CD8-positive, alpha-beta memory T cell (primary cell): Measurements from ENCODE around the gene SLC38A8. TPM values are rescaled to one million over a fixed set of nuclear protein-coding genes. Genes with fewer than 3 reads are reported as not detected.

Source experiments
- CTCF ChIA-PET: fragments of 350-600 bp; sonication (Branson Sonifier 250); formaldehyde crosslinking; loops from one replicate; lab custom pipeline; 2021; ENCODE audit warnings: antibody characterized with exemption; lab: Charles Lee
- POLR2A ChIA-PET: fragments of 350-600 bp; sonication (Branson Sonifier 250); formaldehyde crosslinking; loops from one replicate; lab custom pipeline; 2021; ENCODE audit warnings: antibody characterized with exemption; lab: Charles Lee
- DNase-seq, 5 donors: peaks; one replicate each; pipeline versions ENCODE4 v3.0.0 to v3.0.0-alpha.2; 2020 to 2022; ENCODE audit warnings: mixed read lengths in 1 of 5
- H3K27ac ChIP-seq: one replicate; pipeline ENCODE4 v1.7.0; 2013; ENCODE audit warnings: low read depth, mild to moderate bottlenecking, low read length, moderate library complexity
- H3K27me3 ChIP-seq: 2 replicates; pipeline ENCODE4 v1.7.0; 2013; ENCODE audit warnings: low read length, mild to moderate bottlenecking; ENCODE audit not compliant: insufficient read depth, poor library complexity, severe bottlenecking
- H3K36me3 ChIP-seq: 2 replicates; pipeline ENCODE4 v1.7.0; 2013; ENCODE audit warnings: mild to moderate bottlenecking, low read length, moderate library complexity; ENCODE audit not compliant: insufficient read depth
- H3K4me1 ChIP-seq: 2 replicates; pipeline ENCODE4 v1.7.0; 2013; ENCODE audit warnings: mild to moderate bottlenecking, low read length, moderate library complexity; ENCODE audit not compliant: insufficient read depth
- H3K4me3 ChIP-seq: 2 replicates; pipeline ENCODE4 v1.7.0; 2013; ENCODE audit warnings: mild to moderate bottlenecking, low read length
- H3K9me3 ChIP-seq: 2 replicates; pipeline ENCODE4 v1.7.0; 2013; ENCODE audit warnings: mild to moderate bottlenecking, low read length
- H3K27ac Mint-ChIP-seq, 8 donors: one replicate each; pipeline ENCODE4 v1.8.0; 2020 to 2021; ENCODE audit warnings: mixed read lengths in 8 of 8, mild to moderate bottlenecking in 6 of 8, inconsistent platforms in 3 of 8, moderate library complexity in 3 of 8
- H3K27me3 Mint-ChIP-seq, 2 donors: one replicate each; pipeline ENCODE4 v1.8.0; 2020 to 2021; ENCODE audit warnings: mixed read lengths in 2 of 2, mild to moderate bottlenecking in 1 of 2, moderate library complexity in 1 of 2
- H3K36me3 Mint-ChIP-seq, 3 donors: one replicate each; pipeline ENCODE4 v1.8.0; 2020 to 2021; ENCODE audit warnings: mixed read lengths in 3 of 3, inconsistent platforms in 1 of 3, mild to moderate bottlenecking in 1 of 3
- H3K4me1 Mint-ChIP-seq, 3 donors: one replicate each; pipeline ENCODE4 v1.8.0; 2020 to 2021; ENCODE audit warnings: mixed read lengths in 3 of 3, inconsistent platforms in 1 of 3, mild to moderate bottlenecking in 1 of 3
- H3K4me3 Mint-ChIP-seq, 7 donors: one replicate each; pipeline ENCODE4 v1.8.0; 2020 to 2021; ENCODE audit warnings: mixed read lengths in 7 of 7, mild to moderate bottlenecking in 6 of 7, moderate library complexity in 4 of 7, inconsistent platforms in 2 of 7
- H3K9me3 Mint-ChIP-seq, 5 donors: one replicate each; pipeline ENCODE4 v1.8.0; 2020 to 2022; ENCODE audit warnings: mixed read lengths in 5 of 5, mild to moderate bottlenecking in 3 of 5, moderate library complexity in 2 of 5, inconsistent platforms in 1 of 5
- polyA plus RNA-seq: library from polyadenylated mRNA; unstranded; fragments of 300-500 nt; fragmentation: Illumina TruSeq; gene quantifications from one replicate; pipeline ENCODE4 v1.2.3, GENCODE V29; 2021
- total RNA-seq, 2 experiments: library from RNA; stranded (reverse); gene quantifications; one replicate each; pipeline ENCODE4 v1.2.3, GENCODE V29; 2021

Gene SLC38A8
- total and polyA plus RNA-seq, 3 experiments from 2014 or later = not detected

GRCh38 chr16:84040226-84040822 lies 2.3 kb downstream of the SLC38A8 start:
- DNase-seq = no peak
- POLR2A ChIA-PET = no interaction called here
- Mint-ChIP-seq H3K4me3 (no peak overlapping the region), H3K36me3 (no peaks in the 10 kb centered on the region), H3K27me3 (peaks cover 9 to 12% of the 10 kb centered on the region in 2 donors), H3K9me3 (no peaks in the 10 kb centered on the region), H3K27ac (no peak overlapping the region), H3K4me1 (peaks cover 0 to 14% (median 4%) of the 10 kb centered on the region in 3 donors)
- no peaks in the 10 kb centered on the region for H3K9me3 ChIP-seq
- no peaks in the 10 kb centered on the region for H3K27me3 ChIP-seq
- H3K4me3 ChIP-seq = no peak overlapping the region
- H3K27ac ChIP-seq = no peak overlapping the region
- no peaks in the 10 kb centered on the region for H3K36me3 ChIP-seq
- CTCF ChIA-PET = no interaction called here
- H3K4me1 ChIP-seq = no peaks in the 10 kb centered on the region

- Histone ChIP-seq H3K27me3 (no peaks in the 10 kb centered on the region), H3K36me3 (no peaks in the 10 kb centered on the region), H3K4me3 (no peak overlapping the region), H3K9me3 (no peaks in the 10 kb centered on the region), H3K27ac (no peak overlapping the region), H3K4me1 (no peaks in the 10 kb centered on the region)
- no peak for DNase-seq
- Mint-ChIP-seq H3K27me3 (peaks cover 9 to 12% of the 10 kb centered on the region in 2 donors), H3K4me3 (no peak overlapping the region), H3K9me3 (peaks cover 0 to 2% (median 0%) of the 10 kb centered on the region in 5 donors), H3K36me3 (no peaks in the 10 kb centered on the region), H3K27ac (no peak overlapping the region), H3K4me1 (peaks cover 0 to 14% (median 4%) of the 10 kb centered on the region in 3 donors)
- ChIA-PET CTCF (no interaction called here), POLR2A (no interaction called here)
Observed at GRCh38 chr16:84039696-84040095, 2.9 kb downstream of the SLC38A8 start.

GRCh38 chr16:84038469-84038868 lies 4.1 kb downstream of the SLC38A8 start:
- H3K9me3 Mint-ChIP-seq = peaks cover 0 to 4% (median 0%) of the 10 kb centered on the region in 5 donors
- POLR2A ChIA-PET = no interaction called here
- CTCF ChIA-PET = interaction anchor here (1.3 kb wide), 1 partner anchor 62 kb away, joined by 3 read pairs; no protein-coding TSS in a partner anchor
- Histone ChIP-seq H3K27ac (no peak overlapping the region), H3K27me3 (no peaks in the 10 kb centered on the region), H3K4me1 (no peaks in the 10 kb centered on the region), H3K4me3 (no peak overlapping the region), H3K36me3 (no peaks in the 10 kb centered on the region), H3K9me3 (no peaks in the 10 kb centered on the region)
- H3K27me3 Mint-ChIP-seq = peaks cover 5 to 6% of the 10 kb centered on the region in 2 donors
- H3K27ac Mint-ChIP-seq = no peak overlapping the region
- H3K4me1 Mint-ChIP-seq = peaks cover 0 to 3% (median 2%) of the 10 kb centered on the region in 3 donors
- no peak overlapping the region for H3K4me3 Mint-ChIP-seq
- DNase-seq = no peak
- H3K36me3 Mint-ChIP-seq = no peaks in the 10 kb centered on the region

GRCh38 chr16:84036982-84037425 lies 5.6 kb downstream of the SLC38A8 start:
- ChIA-PET CTCF (no interaction called here), POLR2A (no interaction called here)
- Histone ChIP-seq H3K36me3 (no peaks in the 10 kb centered on the region), H3K27ac (no peak overlapping the region), H3K4me3 (no peak overlapping the region), H3K27me3 (no peaks in the 10 kb centered on the region), H3K9me3 (no peaks in the 10 kb centered on the region), H3K4me1 (no peaks in the 10 kb centered on the region)
- H3K27ac Mint-ChIP-seq = no peak overlapping the region
- H3K36me3 Mint-ChIP-seq = no peaks in the 10 kb centered on the region
- H3K4me3 Mint-ChIP-seq = no peak overlapping the region
- peaks cover 3 to 6% of the 10 kb centered on the region in 2 donors for H3K27me3 Mint-ChIP-seq
- H3K4me1 Mint-ChIP-seq = no peaks in the 10 kb centered on the region
- peaks cover 0 to 4% (median 0%) of the 10 kb centered on the region in 5 donors for H3K9me3 Mint-ChIP-seq
- no peak for DNase-seq

GRCh38 chr16:84036131-84036530 lies 6.5 kb downstream of the SLC38A8 start:
- Histone ChIP-seq H3K9me3 (no peaks in the 10 kb centered on the region), H3K27ac (no peak overlapping the region), H3K27me3 (no peaks in the 10 kb centered on the region), H3K4me1 (no peaks in the 10 kb centered on the region), H3K4me3 (no peak overlapping the region), H3K36me3 (no peaks in the 10 kb centered on the region)
- H3K27ac Mint-ChIP-seq = no peak overlapping the region
- no peak for DNase-seq
- H3K36me3 Mint-ChIP-seq = no peaks in the 10 kb centered on the region
- no peak overlapping the region for H3K4me3 Mint-ChIP-seq
- peaks cover 0 to 4% (median 0%) of the 10 kb centered on the region in 5 donors for H3K9me3 Mint-ChIP-seq
- ChIA-PET CTCF (no interaction called here), POLR2A (no interaction called here)
- peaks cover 3 to 12% of the 10 kb centered on the region in 2 donors for H3K27me3 Mint-ChIP-seq
- no peaks in the 10 kb centered on the region for H3K4me1 Mint-ChIP-seq

GRCh38 chr16:84034516-84034915 lies 8.1 kb downstream of the SLC38A8 start:
- H3K27ac Mint-ChIP-seq = no peak overlapping the region
- H3K27me3 Mint-ChIP-seq = peaks cover 6 to 24% of the 10 kb centered on the region in 2 donors
- H3K36me3 ChIP-seq = no peaks in the 10 kb centered on the region
- H3K4me1 Mint-ChIP-seq = peaks cover 3 to 5% (median 4%) of the 10 kb centered on the region in 3 donors
- POLR2A ChIA-PET = no interaction called here
- DNase-seq = no peak
- no peaks in the 10 kb centered on the region for H3K9me3 ChIP-seq
- H3K9me3 Mint-ChIP-seq = peaks cover 0 to 4% (median 0%) of the 10 kb centered on the region in 5 donors
- no peaks in the 10 kb centered on the region for H3K4me1 ChIP-seq
- H3K4me3 Mint-ChIP-seq = no peak overlapping the region
- H3K27me3 ChIP-seq = no peaks in the 10 kb centered on the region
- H3K36me3 Mint-ChIP-seq = no peaks in the 10 kb centered on the region
- no peak overlapping the region for H3K4me3 ChIP-seq
- H3K27ac ChIP-seq = no peak overlapping the region
- CTCF ChIA-PET = no interaction called here

- CTCF ChIA-PET = no interaction called here
- H3K4me3 ChIP-seq = no peak overlapping the region
- H3K4me1 Mint-ChIP-seq = peaks cover 7 to 9% (median 7%) of the 10 kb centered on the region in 3 donors
- POLR2A ChIA-PET = no interaction called here
- DNase-seq = no peak
- H3K9me3 Mint-ChIP-seq = peaks cover 0 to 4% (median 0%) of the 10 kb centered on the region in 5 donors
- no peaks in the 10 kb centered on the region for H3K4me1 ChIP-seq
- H3K27me3 ChIP-seq = no peaks in the 10 kb centered on the region
- peak overlapping the region in 1 of 8 donors; percentile 59 for H3K27ac Mint-ChIP-seq
- no peaks in the 10 kb centered on the region for H3K36me3 Mint-ChIP-seq
- no peaks in the 10 kb centered on the region for H3K36me3 ChIP-seq
- no peak overlapping the region for H3K27ac ChIP-seq
- no peak overlapping the region for H3K4me3 Mint-ChIP-seq
- peaks cover 6 to 27% of the 10 kb centered on the region in 2 donors for H3K27me3 Mint-ChIP-seq
- no peaks in the 10 kb centered on the region for H3K9me3 ChIP-seq
Observed at GRCh38 chr16:84033251-84034195, 9.1 kb downstream of the SLC38A8 start.
